SH-SY5Y (cell line): ENCODE measurements around the gene NRF1.

Experiments
- GATA2 ChIP-seq: IDR thresholded peaks from 2 replicates; pipeline ENCODE4 v1.6.1; 2011; ENCODE audit warnings: mild to moderate bottlenecking, low read depth, low read length
- GATA3 ChIP-seq: IDR thresholded peaks from 2 replicates; pipeline ENCODE4 v1.6.1; 2011; ENCODE audit warnings: low read depth, mild to moderate bottlenecking, low read length, moderate library complexity

- TF ChIP-seq GATA3: no peak
- no peak for TF ChIP-seq GATA2
Observed at GRCh38 chr7:129792721-129793120, 181.2 kb downstream of the NRF1 start.
